GM12878 (cell line): Measurements from ENCODE around the gene SENP7. TPM values are rescaled to one million over a fixed set of nuclear protein-coding genes. Genes with fewer than 3 reads are reported as not detected.

Experiments
- ATAC-seq: fragments of 200-7000 bp; cut with Tn5 transposase; 3 replicates; pipeline ENCODE4 v1.9.1; 2020; ENCODE audit warnings: mild to moderate bottlenecking, moderate library complexity
- BruUV-seq: library from RNA; stranded (reverse); fragments of 400-500 nt; replicated peaks from 2 replicates; lab custom pipeline; 2021; lab: Mats Ljungman, UMichigan
- CTCF ChIA-PET: fragments of 300-600 bp; sonication (Branson Sonifier 250); formaldehyde crosslinking; extraction: SDS; loops from one replicate; lab custom pipeline; 2021; ENCODE audit warnings: inconsistent platforms; lab: Yijun Ruan, JAX
- POLR2A ChIA-PET: fragments of 350-600 bp; formaldehyde crosslinking; extraction: SDS; loops from one replicate; lab custom pipeline; 2021; ENCODE audit warnings: inconsistent platforms; lab: Charles Lee
- RAD21 ChIA-PET: fragments of 300-600 bp; sonication (Branson Sonifier 250); formaldehyde crosslinking; loops from one replicate; lab custom pipeline; 2023; ENCODE audit warnings: antibody characterized with exemption; ENCODE audit not compliant: unreplicated experiment; lab: Charles Lee
- SMC1A ChIA-PET: fragments of 300-600 bp; sonication (Branson Sonifier 250); formaldehyde crosslinking; loops from one replicate; lab custom pipeline; 2023; ENCODE audit not compliant: unreplicated experiment, uncharacterized antibody; lab: Charles Lee
- DNase-seq: peaks from one replicate; pipeline ENCODE4 v3.0.0-alpha.2; 2011; ENCODE audit warnings: low read depth, low spot score
- FAIRE-seq: peaks from 3 replicates; lab custom pipeline; 2011; peaks lifted over from hg19 to GRCh38; lab: Jason Lieb, UNC
- H2AFZ ChIP-seq: 2 replicates; pipeline ENCODE4 v1.6.0; 2011; ENCODE audit warnings: low read depth, low read length, control low read depth; ENCODE audit not compliant: control insufficient read depth
- H3K27ac ChIP-seq: 2 replicates; pipeline ENCODE4 v1.5.1; 2011; ENCODE audit warnings: control low read depth; ENCODE audit not compliant: control insufficient read depth, insufficient read depth
- H3K27me3 ChIP-seq, 2 experiments: replicated peaks in 1 of 2; 2 replicates each; pipeline versions ENCODE4 v1.6.0 to v1.6.1; 2011; ENCODE audit warnings: low read length in 1 of 2; ENCODE audit not compliant: control insufficient read depth in 2 of 2, insufficient read depth in 2 of 2
- H3K36me3 ChIP-seq, 2 experiments: 2 replicates each; pipeline ENCODE4 v1.5.1; 2011; ENCODE audit warnings: low read length in 1 of 2; ENCODE audit not compliant: control insufficient read depth in 2 of 2, insufficient read depth in 2 of 2
- H3K4me1 ChIP-seq: 2 replicates; pipeline ENCODE4 v1.6.1; 2011; ENCODE audit warnings: mild to moderate bottlenecking, low read length, moderate library complexity, mixed read lengths; ENCODE audit not compliant: control insufficient read depth, insufficient read depth
- H3K4me2 ChIP-seq: 2 replicates; pipeline ENCODE4 v1.6.0; 2011; ENCODE audit warnings: control low read depth; ENCODE audit not compliant: control insufficient read depth, insufficient read depth
- H3K4me3 ChIP-seq: fragments of 200-600 bp; sonication (generic); 2 replicates; pipeline ENCODE4 v1.5.1; 2016
- H3K79me2 ChIP-seq: 2 replicates; pipeline ENCODE4 v1.6.0; 2011; ENCODE audit warnings: low read length; ENCODE audit not compliant: control insufficient read depth, insufficient read depth
- H3K9ac ChIP-seq: 2 replicates; pipeline ENCODE4 v1.8.0; 2011; ENCODE audit warnings: low read length, control low read depth, mixed read lengths; ENCODE audit not compliant: control insufficient read depth, insufficient read depth
- H3K9me3 ChIP-seq: replicated peaks from 3 replicates; pipeline ENCODE4 v1.5.1; 2011; ENCODE audit warnings: mild to moderate bottlenecking, low read length; ENCODE audit not compliant: control insufficient read depth, insufficient read depth
- H4K20me1 ChIP-seq: 2 replicates; pipeline ENCODE4 v1.6.0; 2011; ENCODE audit not compliant: control insufficient read depth, insufficient read depth
- ASH2L ChIP-seq: fragments of 300-600, 200-600 bp; sonication (generic); IDR thresholded peaks from 2 replicates; pipeline ENCODE4 v1.6.1; 2017; ENCODE audit warnings: low read depth, mild to moderate bottlenecking, borderline replicate concordance
- BACH1 ChIP-seq: fragments of 450-650 bp; IDR thresholded peaks from 2 replicates; pipeline ENCODE4 v1.6.1; 2017; ENCODE audit warnings: mild to moderate bottlenecking, borderline replicate concordance
- CHD1 ChIP-seq: IDR thresholded peaks from 2 replicates; pipeline ENCODE4 v1.6.1; 2012; ENCODE audit warnings: low read depth, low read length, improper control_type of control experiment
- DPF2 ChIP-seq: fragments of 450-650 bp; IDR thresholded peaks from 2 replicates; pipeline ENCODE4 v1.6.1; 2017; ENCODE audit warnings: mild to moderate bottlenecking
- HCFC1 ChIP-seq: fragments of 150-350 bp; IDR thresholded peaks from 2 replicates; pipeline ENCODE4 v1.6.1; 2014; ENCODE audit warnings: low read length
- IKZF1 ChIP-seq: fragments of 450-650 bp; conservative IDR thresholded peaks from 2 replicates; pipeline ENCODE4 v1.6.1; 2017; ENCODE audit warnings: antibody characterized with exemption, mild to moderate bottlenecking
- MYC ChIP-seq: IDR thresholded peaks from 2 replicates; pipeline ENCODE4 v1.6.1; 2011; ENCODE audit warnings: mild to moderate bottlenecking, low read length, moderate library complexity, inconsistent platforms; ENCODE audit not compliant: insufficient read depth, insufficient replicate concordance, insufficient read length, severe bottlenecking
- SMAD5 ChIP-seq: IDR thresholded peaks from 2 replicates; pipeline ENCODE4 v1.6.1; 2016; ENCODE audit warnings: antibody characterized with exemption, low read depth
- WGBS: methylation state at CpG from one replicate; pipeline ENCODE4 v1.1.6; 2016; ENCODE audit warnings: low lambda C conversion rate; ENCODE audit not compliant: insufficient replicate concordance, insufficient coverage; ENCODE audit errors: missing lambda C conversion rate; 5-methylcytosine and 5-hydroxymethylcytosine counted together
- in situ Hi-C: fragments of 300-500 bp; cut with MboI; formaldehyde crosslinking; loops from 9 replicates; pipeline ENCODE4 v1.14.3; 2018; ENCODE audit warnings: mixed read lengths
- intact Hi-C: fragments of 100-400 bp; cut with micrococcal nuclease; formaldehyde crosslinking; loops from one replicate; pipeline ENCODE4 v1.14.2; 2022; ENCODE audit not compliant: unreplicated experiment
- polyA plus RNA-seq, 11 experiments: library from polyadenylated mRNA; depleted of rRNA in 4 of 11; unstranded in 6 of 11; stranded (reverse) in 5 of 11; fragments of >200 nt; fragmentation: Nextera tagmentation in 4 of 11; fragmentation: Illumina TruSeq in 1 of 11; extraction: Ambion mirVana in 4 of 11; extraction: Trizol in 1 of 11; gene quantifications; 1 replicate in 1 of 11; 2 replicates in 10 of 11; pipeline versions ENCODE4 v1.2.1 to v1.2.3, GENCODE V29; 2011 to 2016; ENCODE audit warnings: inconsistent platforms in 2 of 11, missing spikeins in 2 of 11, low read depth in 1 of 11
- total RNA-seq, 4 experiments: library from RNA; depleted of rRNA in 3 of 4; stranded (reverse); fragments of >200 nt in 3 of 4; fragmentation: Illumina TruSeq in 1 of 4; extraction: Trizol in 1 of 4; gene quantifications; 2 replicates each; pipeline versions ENCODE4 v1.2.1 to v1.2.3, GENCODE V29; 2013 to 2021
- TF ChIP-seq, protein P1 (sequence below): fragments of 450-650 bp; IDR thresholded peaks from 2 replicates; pipeline ENCODE4 v1.6.1; 2016; ENCODE audit warnings: mild to moderate bottlenecking, moderate library complexity, borderline replicate concordance
- TF ChIP-seq, protein P2 (sequence below): fragments of 450-650 bp; formaldehyde crosslinking; IDR thresholded peaks from 2 replicates; pipeline ENCODE4 v1.4.0; 2022; ENCODE audit warnings: mild to moderate bottlenecking, moderate library complexity
- TF ChIP-seq, protein P3 (sequence below): fragments of 450-650 bp; IDR thresholded peaks from 2 replicates; pipeline ENCODE4 v1.6.1; 2016; ENCODE audit warnings: mild to moderate bottlenecking

SENP7 gene
- total and polyA plus RNA-seq, 10 of the 15 experiments (the other 5 are each of a cell fraction or from before 2014, with no cell fraction given) = 2.6 to 14.7 (median 8.3) TPM

DNA sequence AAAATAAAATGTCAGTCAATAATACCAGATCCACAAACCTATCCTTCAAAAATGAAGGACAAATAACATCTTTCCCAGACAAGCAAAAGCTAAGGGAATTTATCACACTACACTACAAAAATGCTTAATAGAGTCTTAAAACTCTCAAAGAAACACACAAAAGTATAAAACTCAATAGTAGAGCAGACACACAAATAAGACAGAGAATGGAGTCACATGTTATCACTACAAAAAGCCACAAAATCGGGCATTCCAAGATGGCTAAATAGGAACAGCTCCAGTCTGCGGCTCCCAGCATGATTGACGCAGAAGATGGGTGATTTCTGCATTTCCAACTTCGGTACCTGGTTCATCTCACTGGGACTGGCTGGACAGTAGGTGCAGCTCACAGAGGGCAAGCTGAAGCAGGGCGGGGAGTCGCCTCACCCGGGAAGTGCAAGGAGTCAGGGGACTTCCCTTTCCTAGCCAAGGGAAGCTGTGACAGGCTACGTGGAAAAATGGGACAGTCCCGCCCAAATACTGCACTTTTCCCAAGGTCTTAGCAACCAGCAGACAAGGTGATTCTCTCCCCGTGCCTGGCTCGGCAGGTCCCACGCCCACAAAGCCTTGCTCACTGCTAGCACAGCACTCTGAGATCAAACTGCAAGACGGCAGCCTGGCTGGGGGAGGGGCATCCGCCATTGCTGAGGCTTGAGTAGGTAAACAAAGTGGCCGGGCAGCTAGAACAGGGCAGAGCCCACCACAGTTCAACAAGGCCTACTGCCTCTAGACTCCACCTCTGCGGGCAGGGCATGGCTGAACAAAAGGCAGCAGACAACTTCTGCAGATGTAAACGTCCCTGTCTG lies 46.3 kb downstream of the SENP7 start:
- no peak for FAIRE-seq
- no TSS peak for BruUV-seq
- no peak overlapping the region for H3K9ac ChIP-seq
- ChIA-PET SMC1A (interaction anchor here (1.2 kb wide), 1 partner anchor 52 kb away, joined by 8 read pairs; no protein-coding TSS in a partner anchor), POLR2A (no interaction called here), CTCF (no interaction called here), RAD21 (no interaction called here)
- 86% methylated on average over 17 of the region's 17 CpGs for WGBS
- no peaks in the 10 kb centered on the region for H3K79me2 ChIP-seq
- no peaks in the 10 kb centered on the region for H3K27me3 ChIP-seq
- no peaks in the 10 kb centered on the region for H3K9me3 ChIP-seq
- DNase-seq = no peak
- in situ Hi-C loops = no loop called here
- intact Hi-C loops = no loop called here
- no peak overlapping the region for H2AFZ ChIP-seq
- ATAC-seq = no peak
- H3K4me3 ChIP-seq = no peak overlapping the region
- H3K36me3 ChIP-seq = no peaks in the 10 kb centered on the region
- no peaks in the 10 kb centered on the region for H3K4me1 ChIP-seq
- no peaks in the 10 kb centered on the region for H4K20me1 ChIP-seq
- H3K27ac ChIP-seq = no peak overlapping the region
- no peak overlapping the region for H3K4me2 ChIP-seq
- no peak for TF ChIP-seq CHD1
- TF ChIP-seq, protein P1, sequence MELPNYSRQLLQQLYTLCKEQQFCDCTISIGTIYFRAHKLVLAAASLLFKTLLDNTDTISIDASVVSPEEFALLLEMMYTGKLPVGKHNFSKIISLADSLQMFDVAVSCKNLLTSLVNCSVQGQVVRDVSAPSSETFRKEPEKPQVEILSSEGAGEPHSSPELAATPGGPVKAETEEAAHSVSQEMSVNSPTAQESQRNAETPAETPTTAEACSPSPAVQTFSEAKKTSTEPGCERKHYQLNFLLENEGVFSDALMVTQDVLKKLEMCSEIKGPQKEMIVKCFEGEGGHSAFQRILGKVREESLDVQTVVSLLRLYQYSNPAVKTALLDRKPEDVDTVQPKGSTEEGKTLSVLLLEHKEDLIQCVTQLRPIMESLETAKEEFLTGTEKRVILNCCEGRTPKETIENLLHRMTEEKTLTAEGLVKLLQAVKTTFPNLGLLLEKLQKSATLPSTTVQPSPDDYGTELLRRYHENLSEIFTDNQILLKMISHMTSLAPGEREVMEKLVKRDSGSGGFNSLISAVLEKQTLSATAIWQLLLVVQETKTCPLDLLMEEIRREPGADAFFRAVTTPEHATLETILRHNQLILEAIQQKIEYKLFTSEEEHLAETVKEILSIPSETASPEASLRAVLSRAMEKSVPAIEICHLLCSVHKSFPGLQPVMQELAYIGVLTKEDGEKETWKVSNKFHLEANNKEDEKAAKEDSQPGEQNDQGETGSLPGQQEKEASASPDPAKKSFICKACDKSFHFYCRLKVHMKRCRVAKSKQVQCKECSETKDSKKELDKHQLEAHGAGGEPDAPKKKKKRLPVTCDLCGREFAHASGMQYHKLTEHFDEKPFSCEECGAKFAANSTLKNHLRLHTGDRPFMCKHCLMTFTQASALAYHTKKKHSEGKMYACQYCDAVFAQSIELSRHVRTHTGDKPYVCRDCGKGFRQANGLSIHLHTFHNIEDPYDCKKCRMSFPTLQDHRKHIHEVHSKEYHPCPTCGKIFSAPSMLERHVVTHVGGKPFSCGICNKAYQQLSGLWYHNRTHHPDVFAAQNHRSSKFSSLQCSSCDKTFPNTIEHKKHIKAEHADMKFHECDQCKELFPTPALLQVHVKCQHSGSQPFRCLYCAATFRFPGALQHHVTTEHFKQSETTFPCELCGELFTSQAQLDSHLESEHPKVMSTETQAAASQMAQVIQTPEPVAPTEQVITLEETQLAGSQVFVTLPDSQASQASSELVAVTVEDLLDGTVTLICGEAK = no peak
- TF ChIP-seq, protein P2, sequence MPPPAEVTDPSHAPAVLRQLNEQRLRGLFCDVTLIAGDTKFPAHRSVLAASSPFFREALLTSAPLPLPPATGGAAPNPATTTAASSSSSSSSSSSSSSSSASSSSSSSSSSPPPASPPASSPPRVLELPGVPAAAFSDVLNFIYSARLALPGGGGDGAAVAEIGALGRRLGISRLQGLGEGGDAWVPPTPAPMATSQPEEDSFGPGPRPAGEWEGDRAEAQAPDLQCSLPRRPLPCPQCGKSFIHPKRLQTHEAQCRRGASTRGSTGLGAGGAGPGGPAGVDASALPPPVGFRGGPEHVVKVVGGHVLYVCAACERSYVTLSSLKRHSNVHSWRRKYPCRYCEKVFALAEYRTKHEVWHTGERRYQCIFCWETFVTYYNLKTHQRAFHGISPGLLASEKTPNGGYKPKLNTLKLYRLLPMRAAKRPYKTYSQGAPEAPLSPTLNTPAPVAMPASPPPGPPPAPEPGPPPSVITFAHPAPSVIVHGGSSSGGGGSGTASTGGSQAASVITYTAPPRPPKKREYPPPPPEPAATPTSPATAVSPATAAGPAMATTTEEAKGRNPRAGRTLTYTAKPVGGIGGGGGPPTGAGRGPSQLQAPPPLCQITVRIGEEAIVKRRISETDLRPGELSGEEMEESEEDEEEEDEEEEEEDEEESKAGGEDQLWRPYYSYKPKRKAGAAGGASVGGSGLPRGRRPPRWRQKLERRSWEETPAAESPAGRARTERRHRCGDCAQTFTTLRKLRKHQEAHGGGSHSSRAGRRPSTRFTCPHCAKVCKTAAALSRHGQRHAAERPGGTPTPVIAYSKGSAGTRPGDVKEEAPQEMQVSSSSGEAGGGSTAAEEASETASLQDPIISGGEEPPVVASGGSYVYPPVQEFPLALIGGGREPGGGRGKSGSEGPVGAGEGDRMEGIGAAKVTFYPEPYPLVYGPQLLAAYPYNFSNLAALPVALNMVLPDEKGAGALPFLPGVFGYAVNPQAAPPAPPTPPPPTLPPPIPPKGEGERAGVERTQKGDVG (CRISPR knock-in tag) = no peak
- no peak for TF ChIP-seq SMAD5
- TF ChIP-seq DPF2 = no peak
- no peak for TF ChIP-seq ASH2L
- no peak for TF ChIP-seq HCFC1
- no peak for TF ChIP-seq IKZF1
- TF ChIP-seq, protein P3, sequence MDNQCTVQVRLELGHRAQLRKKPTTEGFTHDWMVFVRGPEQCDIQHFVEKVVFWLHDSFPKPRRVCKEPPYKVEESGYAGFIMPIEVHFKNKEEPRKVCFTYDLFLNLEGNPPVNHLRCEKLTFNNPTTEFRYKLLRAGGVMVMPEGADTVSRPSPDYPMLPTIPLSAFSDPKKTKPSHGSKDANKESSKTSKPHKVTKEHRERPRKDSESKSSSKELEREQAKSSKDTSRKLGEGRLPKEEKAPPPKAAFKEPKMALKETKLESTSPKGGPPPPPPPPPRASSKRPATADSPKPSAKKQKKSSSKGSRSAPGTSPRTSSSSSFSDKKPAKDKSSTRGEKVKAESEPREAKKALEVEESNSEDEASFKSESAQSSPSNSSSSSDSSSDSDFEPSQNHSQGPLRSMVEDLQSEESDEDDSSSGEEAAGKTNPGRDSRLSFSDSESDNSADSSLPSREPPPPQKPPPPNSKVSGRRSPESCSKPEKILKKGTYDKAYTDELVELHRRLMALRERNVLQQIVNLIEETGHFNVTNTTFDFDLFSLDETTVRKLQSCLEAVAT = no peak
- no peak for TF ChIP-seq MYC
- no peak for TF ChIP-seq BACH1
